SK-N-SH (cell line): Measurements from ENCODE around the gene PTPRG. TPM values are rescaled to one million over a fixed set of nuclear protein-coding genes. Genes with fewer than 3 reads are reported as not detected.
"Not testable (repeated sequence)": the region's sequence is repeated elsewhere in the genome, so short reads cannot be mapped to it uniquely, and the experiment has no call there.

Source experiments
- CTCF ChIA-PET: fragments of 300-600, 350-600 bp; formaldehyde crosslinking; extraction: SDS; loops from one replicate; lab custom pipeline; 2021; lab: Yijun Ruan, JAX
- POLR2A ChIA-PET: fragments of 350-600 bp; sonication (Branson Sonifier 250); formaldehyde crosslinking; extraction: SDS; loops from one replicate; lab custom pipeline; 2020; ENCODE audit warnings: antibody characterized with exemption, inconsistent platforms; lab: Yijun Ruan, JAX
- DNase-seq: peaks from one replicate; pipeline ENCODE4 v3.0.0; 2012
- H2AFZ ChIP-seq: fragments of 200-600 bp; sonication (generic); 2 replicates; pipeline ENCODE4 v1.8.1; 2016; ENCODE audit warnings: antibody characterized with exemption, mild to moderate bottlenecking, low read depth
- H3F3A ChIP-seq: fragments of 200-600 bp; sonication (generic); replicated peaks from 2 replicates; pipeline ENCODE3; 2016; ENCODE audit warnings: antibody characterized with exemption, mild to moderate bottlenecking; ENCODE audit not compliant: insufficient read depth
- H3K27ac ChIP-seq, 2 experiments: fragments of 200-500 bp in 1 of 2; fragments of 200-600 bp in 1 of 2; sonication (Bioruptor generic) in 1 of 2; sonication (generic), shearing (Covaris generic) in 1 of 2; 2 replicates each; pipeline versions ENCODE4 v1.5.1 to v1.6.1; 2014 to 2016; ENCODE audit warnings: low read depth in 2 of 2, inconsistent platforms in 1 of 2, low read length in 1 of 2, mild to moderate bottlenecking in 1 of 2, mixed read lengths in 1 of 2
- H3K27me3 ChIP-seq: fragments of 200-600 bp; sonication (generic), shearing (Covaris generic); 2 replicates; pipeline ENCODE4 v1.6.1; 2016; ENCODE audit warnings: mixed run types; ENCODE audit not compliant: insufficient read depth
- H3K36me3 ChIP-seq, 2 experiments: fragments of 200-500 bp in 1 of 2; fragments of 200-600 bp in 1 of 2; sonication (Bioruptor generic) in 1 of 2; sonication (generic) in 1 of 2; replicated peaks in 1 of 2; 2 replicates each; pipeline versions ENCODE3 to v1.5.1; 2014 to 2016; ENCODE audit warnings: low read length in 1 of 2, mild to moderate bottlenecking in 1 of 2; ENCODE audit not compliant: insufficient read depth in 2 of 2, control insufficient read depth in 1 of 2
- H3K4me1 ChIP-seq, 2 experiments: fragments of 200-500 bp in 1 of 2; fragments of 200-600 bp in 1 of 2; sonication (Bioruptor generic) in 1 of 2; sonication (generic), shearing (Covaris generic) in 1 of 2; 2 replicates each; pipeline versions ENCODE4 v1.5.1 to v1.6.1; 2014 to 2016; ENCODE audit warnings: low read depth in 1 of 2, low read length in 1 of 2, mixed run types in 1 of 2; ENCODE audit not compliant: insufficient read depth in 2 of 2, control insufficient read depth in 1 of 2
- H3K4me2 ChIP-seq: fragments of 200-600 bp; sonication (generic), shearing (Covaris generic); 2 replicates; pipeline ENCODE4 v1.6.1; 2017; ENCODE audit warnings: mixed run types
- H3K4me3 ChIP-seq, 2 experiments: fragments of 200-500 bp in 1 of 2; fragments of 200-600 bp in 1 of 2; sonication (Bioruptor generic) in 1 of 2; sonication (generic), shearing (Covaris generic) in 1 of 2; 2 replicates each; pipeline versions ENCODE4 v1.5.1 to v1.8.1; 2014 to 2016; ENCODE audit warnings: low read depth in 2 of 2, inconsistent platforms in 1 of 2, low read length in 1 of 2, mild to moderate bottlenecking in 1 of 2, mixed read lengths in 1 of 2, moderate library complexity in 1 of 2
- H3K79me2 ChIP-seq: fragments of 200-600 bp; sonication (generic); 2 replicates; pipeline ENCODE4 v1.8.1; 2017; ENCODE audit warnings: mild to moderate bottlenecking; ENCODE audit not compliant: insufficient read depth
- H3K9ac ChIP-seq: fragments of 200-600 bp; sonication (generic); 2 replicates; pipeline ENCODE4 v1.6.1; 2017; ENCODE audit warnings: mixed run types
- H3K9me2 ChIP-seq: fragments of 200-600 bp; sonication (generic); 2 replicates; pipeline ENCODE4 v1.6.1; 2017; ENCODE audit warnings: mixed run types
- H3K9me3 ChIP-seq: fragments of 200-600 bp; sonication (generic); 2 replicates; pipeline ENCODE4 v1.6.1; 2017; ENCODE audit warnings: mixed run types, mild to moderate bottlenecking, moderate library complexity
- H4K20me1 ChIP-seq: fragments of 200-600 bp; sonication (generic); 2 replicates; pipeline ENCODE4 v1.6.1; 2017; ENCODE audit warnings: mild to moderate bottlenecking, mixed run types; ENCODE audit not compliant: insufficient read depth
- FOXJ3 ChIP-seq: sonication (generic); formaldehyde crosslinking; IDR thresholded peaks from 2 replicates; pipeline ENCODE4 v1.5.1; 2020; ENCODE audit warnings: mild to moderate bottlenecking, missing genetic modification reagents
- FOXM1 ChIP-seq: IDR thresholded peaks from 2 replicates; pipeline ENCODE4 v1.4.0; 2012; ENCODE audit warnings: low read depth, mild to moderate bottlenecking
- NFIC ChIP-seq: IDR thresholded peaks from 2 replicates; pipeline ENCODE4 v1.4.0; 2012; ENCODE audit warnings: borderline replicate concordance
- NRF1 ChIP-seq: IDR thresholded peaks from 2 replicates; pipeline ENCODE4 v1.6.1; 2012; ENCODE audit warnings: low read depth, mild to moderate bottlenecking, low read length
- RFX5 ChIP-seq: IDR thresholded peaks from 2 replicates; pipeline ENCODE4 v1.6.1; 2012; ENCODE audit warnings: mild to moderate bottlenecking, improper control_type of control experiment, low read length
- SIN3A ChIP-seq: IDR thresholded peaks from 2 replicates; pipeline ENCODE4 v1.6.1; 2012; ENCODE audit warnings: low read depth, mild to moderate bottlenecking, low read length, moderate library complexity, borderline replicate concordance
- TAF1 ChIP-seq: IDR thresholded peaks from 2 replicates; pipeline ENCODE4 v1.6.1; 2012; ENCODE audit warnings: low read depth, mild to moderate bottlenecking, low read length, moderate library complexity, borderline replicate concordance
- TEAD4 ChIP-seq: IDR thresholded peaks from 2 replicates; pipeline ENCODE4 v1.4.0; 2012; ENCODE audit warnings: mild to moderate bottlenecking, borderline replicate concordance; ENCODE audit not compliant: insufficient read depth
- USF2 ChIP-seq: fragments of 150-350 bp; IDR thresholded peaks from 2 replicates; pipeline ENCODE4 v1.6.1; 2017; ENCODE audit warnings: antibody characterized with exemption, low read length, low read depth, borderline replicate concordance
- WGBS: methylation state at CpG from one replicate; pipeline ENCODE4 v1.1.6; 2017; ENCODE audit warnings: low lambda C conversion rate; 5-methylcytosine and 5-hydroxymethylcytosine counted together
- polyA plus RNA-seq, 3 experiments: library from polyadenylated mRNA; depleted of rRNA; stranded (reverse); fragments of >200 nt; gene quantifications; 2 replicates each; pipeline ENCODE4 v1.2.3, GENCODE V29; 2012

PTPRG gene
- polyA plus RNA-seq, 1 of the 3 experiments (the other 2 are of a cell fraction), result 14.1 TPM

- Histone ChIP-seq H4K20me1 (no peaks in the 10 kb centered on the region; the same call in 1 of the 2 replicates), H3K27ac (no peak overlapping the region), H3K9me2 (no peaks in the 10 kb centered on the region), H2AFZ (no peak overlapping the region), H3K36me3 (no peaks in the 10 kb centered on the region), H3K9ac (no peak overlapping the region), H3F3A (no peaks in the 10 kb centered on the region), H3K4me2 (no peak overlapping the region), H3K9me3 (no peaks in the 10 kb centered on the region), H3K4me1 (no peaks in the 10 kb centered on the region; a peak in 1 of 4 replicates), H3K4me3 (no peak overlapping the region), H3K79me2 (peaks cover 15% of the 10 kb centered on the region), H3K27me3 (no peaks in the 10 kb centered on the region)
- DNase-seq, result no peak
- WGBS, result 71% methylated on average over 2 of the region's 2 CpGs
- no peak for TF ChIP-seq NRF1
- no peak for TF ChIP-seq TEAD4
- no peak for TF ChIP-seq FOXM1
- TF ChIP-seq FOXJ3 (CRISPR knock-in tag), result no peak
- no peak for TF ChIP-seq USF2
- no peak for TF ChIP-seq NFIC
- no peak for TF ChIP-seq RFX5
- TF ChIP-seq TAF1, result no peak
- POLR2A ChIA-PET, result no interaction called here
- CTCF ChIA-PET, result no interaction called here
Observed at GRCh38 chr3:61750766-61751165, 189.4 kb downstream of the PTPRG start.

- no peak for TF ChIP-seq NFIC
- TF ChIP-seq TAF1, result no peak
- no peak for TF ChIP-seq SIN3A
- Histone ChIP-seq H3K79me2 (peaks cover 5% of the 10 kb centered on the region), H3K27me3 (no peaks in the 10 kb centered on the region), H3K4me3 (no peak overlapping the region), H3F3A (no peaks in the 10 kb centered on the region), H3K9me2 (no peaks in the 10 kb centered on the region), H3K4me1 (no peaks in the 10 kb centered on the region), H3K9me3 (no peaks in the 10 kb centered on the region), H3K36me3 (no peaks in the 10 kb centered on the region), H2AFZ (no peak overlapping the region), H4K20me1 (no peaks in the 10 kb centered on the region), H3K9ac (no peak overlapping the region), H3K27ac (no peak overlapping the region), H3K4me2 (no peak overlapping the region)
- WGBS, result 95% methylated on average over 3 of the region's 3 CpGs
- CTCF ChIA-PET, result no interaction called here
- POLR2A ChIA-PET, result no interaction called here
- no peak for DNase-seq
Observed at GRCh38 chr3:61758839-61759238, 197.5 kb downstream of the PTPRG start.

- H3K36me3 ChIP-seq, H3F3A ChIP-seq, H3K9me2 ChIP-seq, POLR2A ChIA-PET, DNase-seq, H3K9ac ChIP-seq, H3K4me2 ChIP-seq, CTCF ChIA-PET, H4K20me1 ChIP-seq, H3K4me3 ChIP-seq, H3K27me3 ChIP-seq, H2AFZ ChIP-seq, H3K9me3 ChIP-seq, H3K27ac ChIP-seq, H3K79me2 ChIP-seq, H3K4me1 ChIP-seq: not testable (repeated sequence)
- WGBS, result 87% methylated on average over 2 of the region's 2 CpGs
Observed at GRCh38 chr3:61760783-61761182, 199.4 kb downstream of the PTPRG start.
